MM.1S (cell line): ENCODE data around the gene IQCK.

Experiments used
- EZH2 ChIP-seq: fragments of 300-600 bp; sonication (generic); optimal IDR thresholded peaks from 2 replicates; pipeline ENCODE3; 2017; ENCODE audit warnings: low read depth, mild to moderate bottlenecking, antibody characterized with exemption, low read length, mixed read lengths
- EZH2phosphoT487 ChIP-seq: fragments of 300-600 bp; sonication (generic); IDR thresholded peaks from 2 replicates; pipeline ENCODE4 v1.6.1; 2018; ENCODE audit warnings: antibody characterized with exemption, low read length
- TF ChIP-seq, protein P1 (sequence below): fragments of 300-600 bp; sonication (generic); IDR thresholded peaks from 2 replicates; pipeline ENCODE4 v1.5.1; 2016; ENCODE audit warnings: antibody characterized with exemption, low read length, mixed read lengths

DNA sequence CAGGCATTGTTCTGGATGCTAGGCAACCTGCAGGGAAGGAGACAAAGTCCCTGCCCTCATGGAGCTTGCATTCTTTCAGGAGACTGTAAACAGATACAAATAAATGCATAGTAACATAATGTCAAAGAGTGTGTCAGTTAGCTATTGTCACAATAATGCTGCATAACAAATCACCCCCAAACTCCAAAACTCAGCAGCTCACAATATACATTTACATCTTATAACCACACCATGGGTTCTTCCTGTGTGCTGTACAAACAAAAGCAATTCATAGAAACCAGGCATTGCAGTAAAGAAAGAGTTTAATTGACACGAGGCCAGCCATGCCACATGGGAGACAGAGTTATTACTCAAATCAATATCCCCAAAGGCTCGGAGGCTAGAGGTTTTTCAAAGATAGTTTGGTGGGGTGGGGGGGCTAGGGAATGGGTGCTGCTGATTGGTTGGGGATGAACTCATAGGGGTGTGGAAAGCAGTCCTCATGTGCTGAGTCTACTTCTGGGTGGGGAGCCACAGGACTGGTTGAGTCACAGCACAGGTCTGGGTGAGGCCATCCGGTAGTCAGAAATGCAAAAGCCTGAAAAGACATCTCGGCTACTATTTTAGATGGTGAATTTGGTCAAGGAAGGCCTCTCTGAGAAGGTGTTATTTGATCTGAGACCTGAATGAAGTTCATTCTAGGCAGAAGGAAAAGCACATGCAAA, 87.5 kb downstream of the IQCK start:
- TF ChIP-seq, protein P1, sequence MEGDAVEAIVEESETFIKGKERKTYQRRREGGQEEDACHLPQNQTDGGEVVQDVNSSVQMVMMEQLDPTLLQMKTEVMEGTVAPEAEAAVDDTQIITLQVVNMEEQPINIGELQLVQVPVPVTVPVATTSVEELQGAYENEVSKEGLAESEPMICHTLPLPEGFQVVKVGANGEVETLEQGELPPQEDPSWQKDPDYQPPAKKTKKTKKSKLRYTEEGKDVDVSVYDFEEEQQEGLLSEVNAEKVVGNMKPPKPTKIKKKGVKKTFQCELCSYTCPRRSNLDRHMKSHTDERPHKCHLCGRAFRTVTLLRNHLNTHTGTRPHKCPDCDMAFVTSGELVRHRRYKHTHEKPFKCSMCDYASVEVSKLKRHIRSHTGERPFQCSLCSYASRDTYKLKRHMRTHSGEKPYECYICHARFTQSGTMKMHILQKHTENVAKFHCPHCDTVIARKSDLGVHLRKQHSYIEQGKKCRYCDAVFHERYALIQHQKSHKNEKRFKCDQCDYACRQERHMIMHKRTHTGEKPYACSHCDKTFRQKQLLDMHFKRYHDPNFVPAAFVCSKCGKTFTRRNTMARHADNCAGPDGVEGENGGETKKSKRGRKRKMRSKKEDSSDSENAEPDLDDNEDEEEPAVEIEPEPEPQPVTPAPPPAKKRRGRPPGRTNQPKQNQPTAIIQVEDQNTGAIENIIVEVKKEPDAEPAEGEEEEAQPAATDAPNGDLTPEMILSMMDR = no peak
- TF ChIP-seq EZH2 = no peak
- no peak for TF ChIP-seq EZH2phosphoT487
